HG03097 (cell line): ENCODE data around the gene SHB.
A peak's percentile ranks its signal among the peaks of the same experiment; 100 is the strongest.

Source experiments
- ATAC-seq: cut with Tn5 transposase; IDR thresholded peaks from one replicate; pipeline ENCODE4 v1.9.1; 2021; ENCODE audit not compliant: unreplicated experiment, low FRiP score

The SHB gene

GRCh38 chr9:38089387-38090165, 20.5 kb upstream of the SHB start:
- no peak for ATAC-seq

GRCh38 chr9:38088006-38088925, 19.2 kb upstream of the SHB start:
- ATAC-seq: no peak

- ATAC-seq: no peak
Measured at GRCh38 chr9:38086496-38086895, 17.5 kb upstream of the SHB start.

- no peak for ATAC-seq
Measured at GRCh38 chr9:38085308-38085707, 16.3 kb upstream of the SHB start.

- ATAC-seq: no peak
Measured at GRCh38 chr9:38084556-38084880, 15.5 kb upstream of the SHB start.

- no peak for ATAC-seq
Measured at GRCh38 chr9:38083858-38084555, 15.0 kb upstream of the SHB start.

GRCh38 chr9:38082446-38083287, 13.6 kb upstream of the SHB start:
- no peak for ATAC-seq

GRCh38 chr9:38081356-38082108, 12.5 kb upstream of the SHB start:
- ATAC-seq: no peak

GRCh38 chr9:38079461-38080031, 10.5 kb upstream of the SHB start:
- ATAC-seq: no peak

- no peak for ATAC-seq
Measured at GRCh38 chr9:38075272-38075671, 6.2 kb upstream of the SHB start.

- ATAC-seq: no peak
Measured at GRCh38 chr9:38074441-38074961, 5.5 kb upstream of the SHB start.

GRCh38 chr9:38073882-38074281, 4.9 kb upstream of the SHB start:
- ATAC-seq: no peak

GRCh38 chr9:38071470-38072134, 2.6 kb upstream of the SHB start:
- no peak for ATAC-seq

GRCh38 chr9:38067859-38068681, 957 bp downstream of the SHB start:
- peak; percentile 8 for ATAC-seq

GRCh38 chr9:38066914-38067858, 1.8 kb downstream of the SHB start:
- ATAC-seq: no peak

GRCh38 chr9:38066197-38066913, 2.7 kb downstream of the SHB start:
- no peak for ATAC-seq
